Measurements from ENCODE around the gene HMCN1.

Gene HMCN1

DNA sequence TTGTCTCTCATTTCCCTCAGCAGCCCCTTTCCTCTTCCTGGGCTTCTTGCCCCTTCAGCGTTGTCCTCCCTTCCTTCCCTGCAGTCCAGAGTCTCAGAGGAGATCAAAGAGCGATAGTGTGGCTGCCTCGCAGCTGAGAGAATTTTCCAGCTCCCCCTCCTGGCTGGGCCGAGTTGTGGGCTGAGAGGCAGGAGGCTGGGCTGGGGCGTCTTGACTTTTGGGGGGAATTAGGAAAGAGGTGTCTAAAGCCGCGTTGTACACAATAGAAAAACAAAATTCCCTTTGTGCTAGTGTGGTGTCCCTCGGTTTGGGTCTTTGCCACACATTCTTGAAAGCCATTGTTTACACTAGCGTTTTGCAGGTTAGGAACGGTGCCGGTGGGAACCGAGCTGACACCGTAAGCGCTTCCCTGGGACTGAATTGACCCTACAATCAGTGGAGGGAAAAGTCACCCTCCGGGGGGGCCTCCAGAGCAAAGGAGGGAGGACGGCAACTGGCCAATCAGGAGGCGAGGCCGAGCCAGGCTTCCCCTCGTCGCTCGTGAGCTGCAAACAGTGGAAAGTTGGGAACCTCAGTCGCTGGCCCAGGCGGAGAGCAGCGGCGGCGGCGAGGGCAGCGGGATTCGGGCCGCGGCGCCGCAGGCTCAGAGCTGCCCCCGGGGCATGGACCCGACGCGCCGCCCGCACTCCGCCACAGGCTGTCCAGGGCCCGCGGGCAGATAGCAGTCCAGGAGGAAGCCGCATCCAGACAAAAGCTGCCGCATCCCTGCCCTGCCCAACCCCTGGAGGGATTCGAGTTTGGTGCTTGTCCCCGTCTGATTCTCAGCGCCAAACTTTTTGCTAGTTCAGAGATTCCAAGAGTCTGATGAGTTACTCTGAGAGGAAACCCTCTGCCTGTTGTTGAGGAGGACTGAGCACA lies at the start of gene HMCN1:
Gene HMCN1 (plus strand): TSS at position 574 of the 918 bp plus-strand sequence. CDS start 389 bp downstream, outside the sequence.
- TF ChIP-seq GATA1 (IDR thresholded peaks at IDR 0.05; ENCODE audit: low read depth, low read length) (no peak), POLR2A (IDR thresholded peaks at IDR 0.05; ENCODE audit: low read length) (no peak)
- DNase-seq: peak; percentile 41 to 51

DNA sequence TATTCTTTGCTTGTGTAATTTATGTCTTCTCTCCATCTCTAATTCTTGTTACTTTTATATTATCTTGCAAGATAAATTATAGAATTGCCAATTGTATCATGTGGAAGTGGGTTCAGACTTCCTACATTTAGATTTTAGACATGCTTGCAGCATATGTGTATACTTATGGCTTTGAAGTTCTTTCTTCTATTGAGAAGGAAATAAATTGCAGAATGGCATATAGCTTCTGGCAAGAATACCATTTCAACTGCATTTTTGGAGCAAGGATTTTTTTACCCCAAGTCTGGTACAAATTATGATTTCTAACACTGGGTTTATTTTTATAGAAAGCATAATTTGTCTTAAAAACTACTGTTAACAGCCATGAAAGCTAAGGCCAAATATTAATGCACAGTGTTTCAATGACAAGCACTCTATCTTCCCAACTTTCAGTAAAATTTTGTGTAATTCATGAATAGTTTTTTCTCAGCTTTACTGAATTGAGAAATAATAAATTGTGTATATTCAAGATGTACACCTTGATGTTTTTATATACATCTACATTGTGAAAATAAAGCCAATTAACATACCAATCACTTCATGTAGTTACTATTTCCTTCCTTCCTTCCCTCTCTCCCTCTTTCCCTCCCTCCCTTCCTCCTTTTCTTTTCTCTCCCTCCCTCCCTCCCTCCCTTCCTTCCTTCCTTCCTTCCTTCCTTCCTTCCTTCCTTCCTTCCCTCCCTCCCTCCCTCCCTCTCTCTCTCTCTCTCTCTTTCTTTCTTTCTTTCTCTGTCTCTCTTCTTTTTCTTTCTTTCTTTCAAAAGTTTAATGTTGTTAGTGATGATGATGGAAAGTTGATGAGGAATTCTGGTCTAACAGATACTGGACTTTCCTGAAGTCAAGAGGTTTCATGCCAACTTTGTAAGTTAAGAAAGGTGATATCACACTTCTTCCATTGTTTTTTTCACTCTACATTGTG lies 47.1 kb upstream of the HMCN1 start:
- DNase-seq: no peak
- no peak for TF ChIP-seq POLR2A (IDR thresholded peaks at IDR 0.05; ENCODE audit: low read length)
- TF ChIP-seq GATA1 (IDR thresholded peaks at IDR 0.05; ENCODE audit: low read depth, low read length): no peak

GRCh38 chr1:185690527-185690926 lies 43.7 kb upstream of the HMCN1 start:
- no peak for DNase-seq
- no peak for TF ChIP-seq GATA1 (IDR thresholded peaks at IDR 0.05; ENCODE audit: low read depth, low read length)
- no peak for TF ChIP-seq POLR2A (IDR thresholded peaks at IDR 0.05; ENCODE audit: low read length)

- no peak for TF ChIP-seq POLR2A (IDR thresholded peaks at IDR 0.05; ENCODE audit: low read length)
- TF ChIP-seq GATA1 (IDR thresholded peaks at IDR 0.05; ENCODE audit: low read depth, low read length): no peak
- no peak for DNase-seq
These were observed 40.5 kb upstream of the HMCN1 start for GRCh38 chr1:185693654-185694053.

GRCh38 chr1:185694081-185694480 lies 40.1 kb upstream of the HMCN1 start:
- DNase-seq: peak in 1 of 2 experiments; percentile 3
- no peak for TF ChIP-seq GATA1 (IDR thresholded peaks at IDR 0.05; ENCODE audit: low read depth, low read length)

DNA sequence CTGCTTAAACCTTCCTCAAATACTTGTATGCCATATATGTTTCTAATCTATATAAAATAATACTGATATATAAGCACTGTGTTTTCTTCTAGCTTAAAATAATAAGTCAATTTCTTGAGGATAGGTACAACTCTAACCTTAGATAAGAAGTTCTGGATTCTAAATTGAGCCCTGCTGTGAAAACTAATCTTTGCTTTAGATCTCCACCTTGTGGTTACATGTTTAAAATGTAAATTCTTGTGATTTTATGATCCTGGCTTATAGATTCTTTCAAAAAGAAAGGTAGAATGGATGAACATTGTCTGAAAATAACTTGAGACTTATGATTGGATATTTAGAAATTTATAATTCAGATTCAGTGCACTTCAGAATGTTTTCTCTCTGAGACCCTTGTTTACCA lies 38.9 kb upstream of the HMCN1 start:
- DNase-seq: no peak
- TF ChIP-seq GATA1 (IDR thresholded peaks at IDR 0.05; ENCODE audit: low read depth, low read length): no peak
- no peak for TF ChIP-seq POLR2A (IDR thresholded peaks at IDR 0.05; ENCODE audit: low read length)

DNA sequence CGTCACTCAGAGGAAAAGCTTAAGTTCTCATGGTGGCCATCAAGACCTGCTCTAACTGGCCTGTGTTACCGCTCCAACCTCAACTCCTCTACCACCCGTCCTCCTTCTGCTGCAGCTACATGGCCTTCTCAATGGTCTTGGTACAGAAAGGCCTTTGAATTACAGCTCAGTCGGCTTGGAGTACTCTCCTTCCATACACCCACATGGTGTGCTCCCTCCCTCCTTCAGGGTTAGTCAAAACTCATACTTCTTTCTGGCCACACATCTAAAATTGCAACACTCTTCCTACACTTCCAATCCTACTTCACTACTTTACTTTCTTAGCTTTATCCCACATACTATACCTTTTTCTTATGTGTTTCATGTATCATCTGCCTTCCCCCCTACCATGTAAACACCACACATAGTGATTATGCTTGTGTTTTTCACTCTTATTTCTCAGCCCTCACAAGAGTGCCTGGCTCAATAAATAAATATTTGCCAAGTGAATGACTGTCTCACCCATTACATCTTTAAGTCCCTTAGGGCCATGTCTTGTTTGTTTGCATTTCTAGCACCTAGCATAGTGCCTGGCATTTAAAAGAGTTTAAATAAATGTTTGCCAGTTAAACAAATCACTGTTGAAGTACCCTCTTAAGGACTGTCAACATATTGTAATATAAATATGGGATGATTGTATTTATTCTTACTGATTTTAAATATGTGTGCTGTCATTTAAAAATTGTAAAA lies 37.6 kb upstream of the HMCN1 start:
- DNase-seq: no peak
- TF ChIP-seq POLR2A (IDR thresholded peaks at IDR 0.05; ENCODE audit: low read length) (no peak), GATA1 (IDR thresholded peaks at IDR 0.05; ENCODE audit: low read depth, low read length) (no peak)

DNA sequence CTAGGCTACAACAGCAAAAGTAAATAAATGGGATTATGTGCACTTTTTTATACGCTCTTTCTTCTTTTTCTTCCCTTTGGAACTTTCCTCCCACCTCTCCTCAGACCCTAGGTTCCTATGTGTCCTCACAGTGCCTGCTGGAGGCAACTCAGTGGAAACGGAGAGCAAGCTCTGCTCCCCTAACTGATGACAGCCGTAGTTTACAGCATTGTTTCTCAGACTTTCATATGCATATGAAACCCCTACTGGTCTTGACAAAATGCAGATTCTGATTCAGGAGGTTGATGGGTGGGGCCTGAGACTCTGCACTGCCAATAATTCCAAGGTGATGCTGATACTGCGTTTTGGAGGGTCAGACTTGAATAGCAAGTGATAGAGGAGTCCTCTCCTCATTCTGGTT lies 34.3 kb upstream of the HMCN1 start:
- TF ChIP-seq POLR2A (IDR thresholded peaks at IDR 0.05; ENCODE audit: low read length) (no peak), GATA1 (IDR thresholded peaks at IDR 0.05; ENCODE audit: low read depth, low read length) (no peak)
- no peak for DNase-seq

DNA sequence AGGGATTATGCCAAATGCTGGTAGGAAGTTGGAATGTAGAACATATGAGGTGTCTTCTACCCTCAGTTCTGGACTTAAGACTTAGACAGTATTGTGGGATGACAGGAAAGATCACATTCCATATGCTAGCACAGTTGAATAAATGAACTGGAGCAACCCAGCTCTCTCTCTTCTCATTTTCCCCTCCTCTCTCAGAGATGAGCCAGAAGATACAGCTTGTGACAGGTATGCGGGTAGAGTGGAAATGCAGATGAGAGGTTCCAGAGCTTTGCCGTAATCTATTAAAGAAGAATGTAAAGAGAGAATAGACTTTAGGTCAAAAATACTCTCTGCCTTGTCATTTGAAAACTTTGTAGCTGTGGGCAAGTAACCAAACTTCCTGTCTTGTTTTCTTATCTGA lies 32.5 kb upstream of the HMCN1 start:
- no peak for DNase-seq
- TF ChIP-seq POLR2A (IDR thresholded peaks at IDR 0.05; ENCODE audit: low read length): no peak
- TF ChIP-seq GATA1 (IDR thresholded peaks at IDR 0.05; ENCODE audit: low read depth, low read length): no peak

GRCh38 chr1:185704181-185704580 lies 30.0 kb upstream of the HMCN1 start:
- TF ChIP-seq GATA1 (IDR thresholded peaks at IDR 0.05; ENCODE audit: low read depth, low read length): no peak
- no peak for TF ChIP-seq POLR2A (IDR thresholded peaks at IDR 0.05; ENCODE audit: low read length)
- DNase-seq: no peak

GRCh38 chr1:185716095-185716494 lies 18.1 kb upstream of the HMCN1 start:
- TF ChIP-seq GATA1 (IDR thresholded peaks at IDR 0.05; ENCODE audit: low read depth, low read length) (no peak), POLR2A (IDR thresholded peaks at IDR 0.05; ENCODE audit: low read length) (no peak)
- no peak for DNase-seq

- TF ChIP-seq POLR2A (IDR thresholded peaks at IDR 0.05; ENCODE audit: low read length) (no peak), GATA1 (IDR thresholded peaks at IDR 0.05; ENCODE audit: low read depth, low read length) (no peak)
- DNase-seq: no peak
These were observed 15.2 kb upstream of the HMCN1 start for GRCh38 chr1:185719021-185719420.

- no peak for TF ChIP-seq POLR2A (IDR thresholded peaks at IDR 0.05; ENCODE audit: low read length)
- peak; percentile 17 to 56 for DNase-seq
These were observed 13.4 kb upstream of the HMCN1 start for GRCh38 chr1:185720633-185721272.
